ENCODE data around the gene CCDC127. TPM values are rescaled to one million over a fixed set of nuclear protein-coding genes. Genes with fewer than 3 reads are reported as not detected.

Gene CCDC127
- total and polyA plus RNA-seq, 7 donors: 4.1 to 11.2 (median 7.0) TPM

DNA sequence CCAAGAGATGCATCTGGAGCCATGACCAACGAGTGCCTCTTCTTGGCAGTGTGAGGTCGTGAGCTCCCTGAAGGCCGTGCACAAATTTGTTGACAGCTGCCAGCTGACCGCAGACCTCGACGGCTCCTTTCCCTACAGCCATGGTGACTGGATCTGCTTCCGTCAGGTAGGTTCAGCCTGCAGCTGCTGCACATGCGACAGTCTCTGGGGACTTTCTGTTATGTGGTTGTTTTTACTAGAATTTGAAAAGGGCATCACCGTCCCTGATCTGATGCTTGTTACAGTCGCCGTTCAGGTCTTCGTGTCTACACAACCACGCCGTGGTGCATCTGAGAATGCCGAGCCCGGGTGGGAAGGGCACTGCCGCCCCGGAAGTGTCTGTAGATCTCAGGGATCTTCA lies 63.1 kb downstream of the CCDC127 start:
- intact Hi-C loops (cut with DNase I): no loop called here
- DNase-seq: no peak
- TF ChIP-seq CTCF (IDR thresholded peaks at IDR 0.05): no peak
- Histone ChIP-seq H3K27ac (no peak overlapping the region), H3K27me3 (ENCODE audit: insufficient read depth in 3 of 3, low read length in 2 of 3) (peaks cover 0 to 9% (median 9%) of the 10 kb centered on the region in 3 donors), H3K9me3 (no peaks in the 10 kb centered on the region), H3K4me1 (no peaks in the 10 kb centered on the region), H3K4me3 (no peak overlapping the region), H3K36me3 (ENCODE audit: insufficient read depth in 1 of 2, low read depth in 1 of 2) (no peaks in the 10 kb centered on the region)
- 61 to 65% (median 63%) methylated on average over 18 of the region's 18 CpGs for WGBS, 3 donors
- ATAC-seq: no peak

GRCh38 chr5:154236-154635 lies 63.7 kb downstream of the CCDC127 start:
- Histone ChIP-seq H3K36me3 (ENCODE audit: insufficient read depth in 1 of 2, low read depth in 1 of 2) (no peaks in the 10 kb centered on the region), H3K9me3 (no peaks in the 10 kb centered on the region), H3K27ac (no peak overlapping the region), H3K4me1 (no peaks in the 10 kb centered on the region), H3K4me3 (no peak overlapping the region), H3K27me3 (ENCODE audit: insufficient read depth in 3 of 3, low read length in 2 of 3) (peaks cover 0 to 6% (median 5%) of the 10 kb centered on the region in 3 donors)
- DNase-seq: no peak
- ATAC-seq: no peak
- 52 to 58% (median 54%) methylated on average over 10 of the region's 10 CpGs for WGBS, 3 donors
- no peak for TF ChIP-seq CTCF (IDR thresholded peaks at IDR 0.05)
- intact Hi-C loops (cut with DNase I): no loop called here

- intact Hi-C loops (cut with DNase I): no loop called here
- no peak for DNase-seq
- WGBS, 3 donors: 66 to 80% (median 79%) methylated on average over 8 of the region's 8 CpGs
Observed at GRCh38 chr5:153256-153655, 64.7 kb downstream of the CCDC127 start.

DNA sequence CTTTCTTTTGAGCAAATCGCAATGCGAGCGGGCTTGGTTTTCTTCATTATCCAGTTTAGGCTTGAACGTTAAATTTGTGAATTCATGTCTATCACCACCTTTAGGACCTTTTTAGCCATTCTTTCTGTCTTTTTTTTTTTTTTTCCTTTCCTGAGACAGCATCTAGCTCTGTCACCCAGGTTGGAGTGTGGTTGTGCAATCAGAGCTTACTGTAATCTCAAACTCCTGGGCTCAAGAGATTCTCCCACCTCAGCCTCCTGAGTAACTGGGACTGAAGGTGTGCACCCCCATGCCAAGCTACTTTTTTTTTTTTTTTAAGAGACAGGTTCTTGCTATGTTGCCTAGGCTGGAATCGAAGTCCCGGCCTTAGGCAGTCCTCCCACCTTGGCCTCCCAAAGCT lies 65.9 kb downstream of the CCDC127 start:
- intact Hi-C loops (cut with DNase I): no loop called here
- Histone ChIP-seq H3K27ac (no peak overlapping the region), H3K9me3 (peaks cover 4% of the 10 kb centered on the region), H3K27me3 (ENCODE audit: insufficient read depth in 3 of 3, low read length in 2 of 3) (peaks cover 0 to 4% (median 0%) of the 10 kb centered on the region in 3 donors), H3K4me1 (no peaks in the 10 kb centered on the region), H3K36me3 (ENCODE audit: insufficient read depth in 1 of 2, low read depth in 1 of 2) (no peaks in the 10 kb centered on the region), H3K4me3 (no peak overlapping the region)
- no peak for TF ChIP-seq CTCF (IDR thresholded peaks at IDR 0.05)
- WGBS, 3 donors: 63 to 96% (median 96%) methylated on average over 6 of the region's 6 CpGs
- no peak for DNase-seq
- no peak for ATAC-seq

More at GRCh38 chr5:153256-153655, 64.7 kb downstream of the CCDC127 start:
- TF ChIP-seq CTCF (IDR thresholded peaks at IDR 0.05): no peak
- Histone ChIP-seq H3K27ac (no peak overlapping the region), H3K36me3 (ENCODE audit: insufficient read depth in 1 of 2, low read depth in 1 of 2) (no peaks in the 10 kb centered on the region), H3K9me3 (no peaks in the 10 kb centered on the region), H3K27me3 (ENCODE audit: insufficient read depth in 3 of 3, low read length in 2 of 3) (peaks cover 0 to 6% (median 0%) of the 10 kb centered on the region in 3 donors), H3K4me3 (no peak overlapping the region), H3K4me1 (no peaks in the 10 kb centered on the region)
- no peak for ATAC-seq

- intact Hi-C loops (cut with DNase I): no loop called here
- Histone ChIP-seq H3K4me3 (no peak overlapping the region), H3K36me3 (ENCODE audit: insufficient read depth in 1 of 2, low read depth in 1 of 2) (no peaks in the 10 kb centered on the region), H3K4me1 (no peaks in the 10 kb centered on the region), H3K27ac (no peak overlapping the region), H3K9me3 (peaks cover 8% of the 10 kb centered on the region), H3K27me3 (ENCODE audit: insufficient read depth in 3 of 3, low read length in 2 of 3) (no peaks in the 10 kb centered on the region)
- DNase-seq (no peak), ATAC-seq (no peak)
- WGBS, 3 donors: 80 to 88% (median 81%) methylated on average over 4 of the region's 4 CpGs
- no peak for TF ChIP-seq CTCF (IDR thresholded peaks at IDR 0.05)
Observed at GRCh38 chr5:150746-151145, 67.2 kb downstream of the CCDC127 start.
